HepG2 (cell line): ENCODE data around the gene ACTR3. TPM values are rescaled to one million over a fixed set of nuclear protein-coding genes. Genes with fewer than 3 reads are reported as not detected.

ENCODE experiments used
- DNMT1 ChIP-seq: sonication (generic); formaldehyde crosslinking; IDR thresholded peaks from 2 replicates; pipeline ENCODE4 v1.5.1; 2020; ENCODE audit warnings: mild to moderate bottlenecking, missing genetic modification reagents
- GZF1 ChIP-seq: sonication (generic); formaldehyde crosslinking; IDR thresholded peaks from 2 replicates; pipeline ENCODE4 v1.5.1; 2020; ENCODE audit warnings: mild to moderate bottlenecking, missing genetic modification reagents
- MAFF ChIP-seq: IDR thresholded peaks from 2 replicates; pipeline ENCODE4 v1.6.1; 2011; ENCODE audit warnings: low read depth, low read length, improper control_type of control experiment
- MYC ChIP-seq: sonication (generic); formaldehyde crosslinking; IDR thresholded peaks from 2 replicates; pipeline ENCODE4 v1.9.0; 2021; ENCODE audit warnings: missing genetic modification reagents, borderline replicate concordance
- YEATS2 ChIP-seq: sonication (generic); formaldehyde crosslinking; IDR thresholded peaks from 2 replicates; pipeline ENCODE4 v1.4.0; 2020; ENCODE audit warnings: missing genetic modification reagents, borderline replicate concordance
- ZBTB20 ChIP-seq: sonication (generic); formaldehyde crosslinking; IDR thresholded peaks from 2 replicates; pipeline ENCODE4 v1.8.1; 2023; ENCODE audit warnings: missing genetic modification reagents, low read depth, mild to moderate bottlenecking, borderline replicate concordance
- ZKSCAN8 ChIP-seq: IDR thresholded peaks from 2 replicates; pipeline ENCODE4 v1.6.1; 2016; ENCODE audit warnings: borderline replicate concordance, missing genetic modification reagents, missing compliant biosample characterization
- ZMYM4 ChIP-seq: sonication (generic); formaldehyde crosslinking; IDR thresholded peaks from 2 replicates; pipeline ENCODE4 v1.8.1; 2023; ENCODE audit warnings: mild to moderate bottlenecking, missing genetic modification reagents
- ZNF589 ChIP-seq: sonication (generic); formaldehyde crosslinking; conservative IDR thresholded peaks from 2 replicates; pipeline ENCODE4 v1.8.0; 2022; ENCODE audit warnings: mild to moderate bottlenecking, moderate library complexity, missing genetic modification reagents
- polyA plus RNA-seq, 8 experiments: library from polyadenylated mRNA; depleted of rRNA in 3 of 8; stranded (reverse) in 7 of 8; unstranded in 1 of 8; fragments of >200 nt; fragmentation: Illumina TruSeq in 4 of 8; extraction: Trizol in 4 of 8; gene quantifications; 2 replicates each; pipeline versions ENCODE4 v1.2.1 to v1.2.3, GENCODE V29; 2011 to 2016; ENCODE audit warnings: low read depth in 4 of 8, missing spikeins in 1 of 8, mixed read lengths in 1 of 8; ENCODE audit not compliant: insufficient read depth in 1 of 8
- total RNA-seq, 5 experiments: library from RNA; depleted of rRNA; stranded (reverse); fragments of >200 nt; fragmentation: Illumina TruSeq; extraction: Trizol; gene quantifications; 2 replicates each; pipeline ENCODE4 v1.2.3, GENCODE V29; 2016; ENCODE audit warnings: low read depth in 1 of 5
- TF ChIP-seq, protein P1 (sequence below): sonication (generic); formaldehyde crosslinking; IDR thresholded peaks from 2 replicates; pipeline ENCODE4 v1.4.0; 2020; ENCODE audit warnings: missing genetic modification reagents
- TF ChIP-seq, protein P2 (sequence below): sonication (generic); formaldehyde crosslinking; IDR thresholded peaks from 2 replicates; pipeline ENCODE4 v1.4.0; 2020; ENCODE audit warnings: missing genetic modification reagents
- TF ChIP-seq, protein P3 (sequence below): IDR thresholded peaks from 2 replicates; pipeline ENCODE4 v1.4.0; 2020; ENCODE audit warnings: mild to moderate bottlenecking, missing genetic modification reagents
- TF ChIP-seq, protein P4 (sequence below): sonication (generic); formaldehyde crosslinking; conservative IDR thresholded peaks from 2 replicates; pipeline ENCODE4 v1.4.0; 2020; ENCODE audit warnings: mild to moderate bottlenecking, missing genetic modification reagents, moderate library complexity

Gene ACTR3
- total and polyA plus RNA-seq, 2 of the 13 experiments (the other 11 are each of a cell fraction or from before 2014, with no cell fraction given): 123 to 225 TPM

DNA sequence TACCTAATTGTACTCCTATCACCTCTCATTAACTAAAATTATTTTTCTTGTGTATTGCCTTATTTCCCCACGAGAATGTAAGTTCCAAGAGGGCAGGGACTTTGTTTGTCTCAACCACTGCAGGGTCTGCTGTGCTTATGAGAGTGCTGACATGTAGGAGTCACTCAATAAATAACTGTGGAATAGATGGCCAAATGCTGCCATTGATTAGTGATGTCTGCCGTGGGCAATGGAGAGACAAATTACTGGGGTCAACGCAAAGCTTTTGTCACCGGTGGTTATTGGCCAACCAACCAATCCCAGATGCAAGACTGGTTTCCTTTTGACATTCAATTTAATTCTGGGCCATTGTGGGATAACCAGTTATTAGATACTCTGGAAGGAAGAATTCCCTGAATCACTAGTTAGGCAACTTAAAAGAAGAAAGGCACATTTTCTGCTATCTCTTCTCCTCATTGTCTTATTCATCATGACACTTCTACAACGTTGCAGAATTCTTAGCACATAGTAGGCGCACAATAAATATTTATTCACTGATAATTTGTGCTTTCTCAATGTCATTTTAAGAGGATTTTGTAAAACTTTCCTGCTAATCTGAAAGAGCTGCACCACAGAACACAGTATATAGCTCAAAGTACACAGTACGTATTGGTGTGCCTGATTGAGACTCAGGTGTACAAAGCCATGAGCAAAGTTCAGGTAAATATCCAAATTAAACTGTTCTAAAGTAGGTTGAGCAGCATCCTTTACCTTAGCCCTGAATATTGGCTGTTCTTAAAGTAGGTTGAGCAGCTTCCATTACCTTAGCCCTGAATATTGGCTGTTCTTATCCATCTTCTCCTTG is 95.9 kb downstream of the ACTR3 start (continued):
- TF ChIP-seq GZF1 (CRISPR knock-in tag) (no peak), MYC (CRISPR knock-in tag) (no peak), DNMT1 (CRISPR knock-in tag) (no peak), YEATS2 (no peak), ZBTB20 (peak; percentile 87; the same call in 1 of the 2 replicates), MAFF (no peak), ZNF589 (CRISPR knock-in tag) (0 out of 2 replicates have a peak, but pooled peaks have one; percentile 14), ZKSCAN8 (no peak), ZMYM4 (peak; percentile 40; the same call in 1 of the 2 replicates)
- TF ChIP-seq, protein P1, sequence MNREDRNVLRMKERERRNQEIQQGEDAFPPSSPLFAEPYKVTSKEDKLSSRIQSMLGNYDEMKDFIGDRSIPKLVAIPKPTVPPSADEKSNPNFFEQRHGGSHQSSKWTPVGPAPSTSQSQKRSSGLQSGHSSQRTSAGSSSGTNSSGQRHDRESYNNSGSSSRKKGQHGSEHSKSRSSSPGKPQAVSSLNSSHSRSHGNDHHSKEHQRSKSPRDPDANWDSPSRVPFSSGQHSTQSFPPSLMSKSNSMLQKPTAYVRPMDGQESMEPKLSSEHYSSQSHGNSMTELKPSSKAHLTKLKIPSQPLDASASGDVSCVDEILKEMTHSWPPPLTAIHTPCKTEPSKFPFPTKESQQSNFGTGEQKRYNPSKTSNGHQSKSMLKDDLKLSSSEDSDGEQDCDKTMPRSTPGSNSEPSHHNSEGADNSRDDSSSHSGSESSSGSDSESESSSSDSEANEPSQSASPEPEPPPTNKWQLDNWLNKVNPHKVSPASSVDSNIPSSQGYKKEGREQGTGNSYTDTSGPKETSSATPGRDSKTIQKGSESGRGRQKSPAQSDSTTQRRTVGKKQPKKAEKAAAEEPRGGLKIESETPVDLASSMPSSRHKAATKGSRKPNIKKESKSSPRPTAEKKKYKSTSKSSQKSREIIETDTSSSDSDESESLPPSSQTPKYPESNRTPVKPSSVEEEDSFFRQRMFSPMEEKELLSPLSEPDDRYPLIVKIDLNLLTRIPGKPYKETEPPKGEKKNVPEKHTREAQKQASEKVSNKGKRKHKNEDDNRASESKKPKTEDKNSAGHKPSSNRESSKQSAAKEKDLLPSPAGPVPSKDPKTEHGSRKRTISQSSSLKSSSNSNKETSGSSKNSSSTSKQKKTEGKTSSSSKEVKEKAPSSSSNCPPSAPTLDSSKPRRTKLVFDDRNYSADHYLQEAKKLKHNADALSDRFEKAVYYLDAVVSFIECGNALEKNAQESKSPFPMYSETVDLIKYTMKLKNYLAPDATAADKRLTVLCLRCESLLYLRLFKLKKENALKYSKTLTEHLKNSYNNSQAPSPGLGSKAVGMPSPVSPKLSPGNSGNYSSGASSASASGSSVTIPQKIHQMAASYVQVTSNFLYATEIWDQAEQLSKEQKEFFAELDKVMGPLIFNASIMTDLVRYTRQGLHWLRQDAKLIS (CRISPR knock-in tag): no peak
- TF ChIP-seq, protein P2, sequence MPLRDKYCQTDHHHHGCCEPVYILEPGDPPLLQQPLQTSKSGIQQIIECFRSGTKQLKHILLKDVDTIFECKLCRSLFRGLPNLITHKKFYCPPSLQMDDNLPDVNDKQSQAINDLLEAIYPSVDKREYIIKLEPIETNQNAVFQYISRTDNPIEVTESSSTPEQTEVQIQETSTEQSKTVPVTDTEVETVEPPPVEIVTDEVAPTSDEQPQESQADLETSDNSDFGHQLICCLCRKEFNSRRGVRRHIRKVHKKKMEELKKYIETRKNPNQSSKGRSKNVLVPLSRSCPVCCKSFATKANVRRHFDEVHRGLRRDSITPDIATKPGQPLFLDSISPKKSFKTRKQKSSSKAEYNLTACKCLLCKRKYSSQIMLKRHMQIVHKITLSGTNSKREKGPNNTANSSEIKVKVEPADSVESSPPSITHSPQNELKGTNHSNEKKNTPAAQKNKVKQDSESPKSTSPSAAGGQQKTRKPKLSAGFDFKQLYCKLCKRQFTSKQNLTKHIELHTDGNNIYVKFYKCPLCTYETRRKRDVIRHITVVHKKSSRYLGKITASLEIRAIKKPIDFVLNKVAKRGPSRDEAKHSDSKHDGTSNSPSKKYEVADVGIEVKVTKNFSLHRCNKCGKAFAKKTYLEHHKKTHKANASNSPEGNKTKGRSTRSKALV (CRISPR knock-in tag): 0 out of 2 replicates have a peak, but pooled peaks have one; percentile 11
- TF ChIP-seq, protein P3, sequence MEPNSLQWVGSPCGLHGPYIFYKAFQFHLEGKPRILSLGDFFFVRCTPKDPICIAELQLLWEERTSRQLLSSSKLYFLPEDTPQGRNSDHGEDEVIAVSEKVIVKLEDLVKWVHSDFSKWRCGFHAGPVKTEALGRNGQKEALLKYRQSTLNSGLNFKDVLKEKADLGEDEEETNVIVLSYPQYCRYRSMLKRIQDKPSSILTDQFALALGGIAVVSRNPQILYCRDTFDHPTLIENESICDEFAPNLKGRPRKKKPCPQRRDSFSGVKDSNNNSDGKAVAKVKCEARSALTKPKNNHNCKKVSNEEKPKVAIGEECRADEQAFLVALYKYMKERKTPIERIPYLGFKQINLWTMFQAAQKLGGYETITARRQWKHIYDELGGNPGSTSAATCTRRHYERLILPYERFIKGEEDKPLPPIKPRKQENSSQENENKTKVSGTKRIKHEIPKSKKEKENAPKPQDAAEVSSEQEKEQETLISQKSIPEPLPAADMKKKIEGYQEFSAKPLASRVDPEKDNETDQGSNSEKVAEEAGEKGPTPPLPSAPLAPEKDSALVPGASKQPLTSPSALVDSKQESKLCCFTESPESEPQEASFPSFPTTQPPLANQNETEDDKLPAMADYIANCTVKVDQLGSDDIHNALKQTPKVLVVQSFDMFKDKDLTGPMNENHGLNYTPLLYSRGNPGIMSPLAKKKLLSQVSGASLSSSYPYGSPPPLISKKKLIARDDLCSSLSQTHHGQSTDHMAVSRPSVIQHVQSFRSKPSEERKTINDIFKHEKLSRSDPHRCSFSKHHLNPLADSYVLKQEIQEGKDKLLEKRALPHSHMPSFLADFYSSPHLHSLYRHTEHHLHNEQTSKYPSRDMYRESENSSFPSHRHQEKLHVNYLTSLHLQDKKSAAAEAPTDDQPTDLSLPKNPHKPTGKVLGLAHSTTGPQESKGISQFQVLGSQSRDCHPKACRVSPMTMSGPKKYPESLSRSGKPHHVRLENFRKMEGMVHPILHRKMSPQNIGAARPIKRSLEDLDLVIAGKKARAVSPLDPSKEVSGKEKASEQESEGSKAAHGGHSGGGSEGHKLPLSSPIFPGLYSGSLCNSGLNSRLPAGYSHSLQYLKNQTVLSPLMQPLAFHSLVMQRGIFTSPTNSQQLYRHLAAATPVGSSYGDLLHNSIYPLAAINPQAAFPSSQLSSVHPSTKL (CRISPR knock-in tag): peak; percentile 78
- TF ChIP-seq, protein P4, sequence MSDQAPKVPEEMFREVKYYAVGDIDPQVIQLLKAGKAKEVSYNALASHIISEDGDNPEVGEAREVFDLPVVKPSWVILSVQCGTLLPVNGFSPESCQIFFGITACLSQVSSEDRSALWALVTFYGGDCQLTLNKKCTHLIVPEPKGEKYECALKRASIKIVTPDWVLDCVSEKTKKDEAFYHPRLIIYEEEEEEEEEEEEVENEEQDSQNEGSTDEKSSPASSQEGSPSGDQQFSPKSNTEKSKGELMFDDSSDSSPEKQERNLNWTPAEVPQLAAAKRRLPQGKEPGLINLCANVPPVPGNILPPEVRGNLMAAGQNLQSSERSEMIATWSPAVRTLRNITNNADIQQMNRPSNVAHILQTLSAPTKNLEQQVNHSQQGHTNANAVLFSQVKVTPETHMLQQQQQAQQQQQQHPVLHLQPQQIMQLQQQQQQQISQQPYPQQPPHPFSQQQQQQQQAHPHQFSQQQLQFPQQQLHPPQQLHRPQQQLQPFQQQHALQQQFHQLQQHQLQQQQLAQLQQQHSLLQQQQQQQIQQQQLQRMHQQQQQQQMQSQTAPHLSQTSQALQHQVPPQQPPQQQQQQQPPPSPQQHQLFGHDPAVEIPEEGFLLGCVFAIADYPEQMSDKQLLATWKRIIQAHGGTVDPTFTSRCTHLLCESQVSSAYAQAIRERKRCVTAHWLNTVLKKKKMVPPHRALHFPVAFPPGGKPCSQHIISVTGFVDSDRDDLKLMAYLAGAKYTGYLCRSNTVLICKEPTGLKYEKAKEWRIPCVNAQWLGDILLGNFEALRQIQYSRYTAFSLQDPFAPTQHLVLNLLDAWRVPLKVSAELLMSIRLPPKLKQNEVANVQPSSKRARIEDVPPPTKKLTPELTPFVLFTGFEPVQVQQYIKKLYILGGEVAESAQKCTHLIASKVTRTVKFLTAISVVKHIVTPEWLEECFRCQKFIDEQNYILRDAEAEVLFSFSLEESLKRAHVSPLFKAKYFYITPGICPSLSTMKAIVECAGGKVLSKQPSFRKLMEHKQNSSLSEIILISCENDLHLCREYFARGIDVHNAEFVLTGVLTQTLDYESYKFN (CRISPR knock-in tag): peak; percentile 84
